Measurements from ENCODE around the gene FUOM. TPM values are rescaled to one million over a fixed set of nuclear protein-coding genes. Genes with fewer than 3 reads are reported as not detected.

The FUOM gene
- total and polyA plus RNA-seq, 7 donors = 3.0 to 9.1 (median 5.4) TPM

- intact Hi-C loops (cut with DNase I) = no loop called here
- Histone ChIP-seq H3K36me3 (ENCODE audit: insufficient read depth in 1 of 2, low read depth in 1 of 2) (peaks cover 0 to 2% of the 10 kb centered on the region in 2 donors), H3K27ac (no peak overlapping the region), H3K4me1 (peaks cover 4% of the 10 kb centered on the region), H3K9me3 (no peaks in the 10 kb centered on the region), H3K4me3 (peak overlapping the region; percentile 79), H3K27me3 (ENCODE audit: insufficient read depth in 3 of 3, low read length in 2 of 3) (peaks cover 0 to 8% (median 0%) of the 10 kb centered on the region in 3 donors)
- 47 to 62% (median 57%) methylated on average over 18 to 27 of the region's 27 CpGs for WGBS, 3 donors
- DNase-seq (peak in 1 of 2 donors; percentile 53), ATAC-seq (peak in 1 of 4 donors; percentile 3)
- no peak for TF ChIP-seq CTCF (IDR thresholded peaks at IDR 0.05)
Measured at GRCh38 chr10:133356549-133357284, 1.1 kb downstream of the FUOM start.

GRCh38 chr10:133355991-133356390 is 1.8 kb downstream of the FUOM start:
- DNase-seq (peak in 1 of 2 donors; percentile 45), ATAC-seq (no peak)
- no peak for TF ChIP-seq CTCF (IDR thresholded peaks at IDR 0.05)
- Histone ChIP-seq H3K4me1 (peaks cover 4% of the 10 kb centered on the region), H3K27me3 (ENCODE audit: insufficient read depth in 3 of 3, low read length in 2 of 3) (peaks cover 0 to 8% (median 0%) of the 10 kb centered on the region in 3 donors), H3K27ac (no peak overlapping the region), H3K4me3 (no peak overlapping the region), H3K9me3 (no peaks in the 10 kb centered on the region), H3K36me3 (ENCODE audit: insufficient read depth in 1 of 2, low read depth in 1 of 2) (no peaks in the 10 kb centered on the region)
- WGBS, 3 donors = 87 to 100% (median 96%) methylated on average over 3 of the region's 3 CpGs
- intact Hi-C loops (cut with DNase I) = no loop called here

GRCh38 chr10:133355266-133355665 is 2.6 kb downstream of the FUOM start:
- Histone ChIP-seq H3K9me3 (no peaks in the 10 kb centered on the region), H3K36me3 (ENCODE audit: insufficient read depth in 1 of 2, low read depth in 1 of 2) (no peaks in the 10 kb centered on the region), H3K4me3 (no peak overlapping the region), H3K27ac (no peak overlapping the region), H3K4me1 (peaks cover 4% of the 10 kb centered on the region), H3K27me3 (ENCODE audit: insufficient read depth in 3 of 3, low read length in 2 of 3) (peaks cover 0 to 12% (median 0%) of the 10 kb centered on the region in 3 donors)
- DNase-seq (peak in 1 of 2 donors; percentile 31), ATAC-seq (no peak)
- no peak for TF ChIP-seq CTCF (IDR thresholded peaks at IDR 0.05)
- intact Hi-C loops (cut with DNase I) = no loop called here
- 97 to 99% (median 98%) methylated on average over 6 of the region's 6 CpGs for WGBS, 3 donors

- no peak for TF ChIP-seq CTCF (IDR thresholded peaks at IDR 0.05)
- peaks cover 4% of the 10 kb centered on the region for H3K4me1 ChIP-seq
- intact Hi-C loops (cut with DNase I) = no loop called here
- no peaks in the 10 kb centered on the region for H3K9me3 ChIP-seq
- no peak for ATAC-seq
- 92 to 96% (median 93%) methylated on average over 12 to 14 of the region's 14 CpGs for WGBS, 3 donors
- no peak overlapping the region for H3K27ac ChIP-seq
- DNase-seq = peak in 1 of 2 donors; percentile 46
- H3K36me3 ChIP-seq (ENCODE audit: insufficient read depth in 1 of 2, low read depth in 1 of 2) = no peaks in the 10 kb centered on the region
- peaks cover 0 to 15% (median 0%) of the 10 kb centered on the region in 3 donors for H3K27me3 ChIP-seq (ENCODE audit: insufficient read depth in 3 of 3, low read length in 2 of 3)
- no peak overlapping the region for H3K4me3 ChIP-seq
Measured at GRCh38 chr10:133354672-133355240, 3.1 kb downstream of the FUOM start.
